Stimulated activated CD4-positive, alpha-beta T cell treated with anti-CD3 and anti-CD28 coated beads, Interleukin-4, amount 100 ng/mL, for 48 hours (primary cell): ENCODE data around the gene PI4KA.
"Not testable (repeated sequence)": the region's sequence is repeated elsewhere in the genome, so short reads cannot be mapped to it uniquely, and the experiment has no call there.

Experiments
- DNase-seq, 2 donors: peaks; one replicate each; pipeline ENCODE4 v3.0.0-alpha.2; 2020; ENCODE audit warnings: low read depth in 2 of 2

PI4KA gene

DNA sequence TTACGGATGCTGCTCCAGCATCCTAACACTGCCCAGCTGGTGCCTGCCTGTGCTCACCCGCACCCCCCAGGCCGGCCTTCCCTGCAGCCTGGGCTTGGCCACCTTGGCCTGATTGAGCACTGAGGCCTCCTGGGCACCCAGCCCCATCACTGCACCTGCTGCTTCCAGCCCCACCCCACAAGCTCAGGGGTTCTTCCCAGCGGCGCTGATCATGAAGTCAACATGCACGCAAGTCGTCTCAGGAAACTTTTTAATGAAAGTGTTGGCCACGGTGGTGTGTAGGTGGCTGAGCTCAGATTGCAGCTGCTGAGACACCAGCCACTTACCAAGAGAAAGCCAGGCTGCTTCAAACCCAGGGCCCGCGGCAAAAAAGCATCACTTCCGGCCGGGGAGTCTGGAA lies 163.4 kb downstream of the PI4KA start:
- DNase-seq, result not testable (repeated sequence)

GRCh38 chr22:20694256-20694655 lies 164.4 kb downstream of the PI4KA start:
- DNase-seq, result not testable (repeated sequence)

DNA sequence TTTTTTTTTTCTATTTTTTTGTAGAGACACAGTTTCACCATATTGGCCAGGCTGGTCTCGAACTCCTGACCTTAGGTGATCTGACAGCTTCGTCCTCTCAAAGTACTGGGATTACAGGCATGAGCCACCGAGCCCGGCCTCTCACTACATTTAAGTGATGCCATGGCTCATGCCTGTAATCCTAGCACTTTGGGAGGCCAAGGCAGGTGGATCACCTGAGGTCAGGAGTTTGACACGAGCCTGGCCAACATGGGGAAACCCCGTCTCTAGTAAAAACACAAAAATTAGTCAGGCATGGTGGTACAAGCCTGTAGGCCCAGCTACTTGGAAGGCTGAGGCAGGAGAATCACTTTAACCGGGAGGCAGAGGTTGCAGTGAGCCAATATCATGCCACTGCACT lies 165.7 kb downstream of the PI4KA start:
- not testable (repeated sequence) for DNase-seq

DNA sequence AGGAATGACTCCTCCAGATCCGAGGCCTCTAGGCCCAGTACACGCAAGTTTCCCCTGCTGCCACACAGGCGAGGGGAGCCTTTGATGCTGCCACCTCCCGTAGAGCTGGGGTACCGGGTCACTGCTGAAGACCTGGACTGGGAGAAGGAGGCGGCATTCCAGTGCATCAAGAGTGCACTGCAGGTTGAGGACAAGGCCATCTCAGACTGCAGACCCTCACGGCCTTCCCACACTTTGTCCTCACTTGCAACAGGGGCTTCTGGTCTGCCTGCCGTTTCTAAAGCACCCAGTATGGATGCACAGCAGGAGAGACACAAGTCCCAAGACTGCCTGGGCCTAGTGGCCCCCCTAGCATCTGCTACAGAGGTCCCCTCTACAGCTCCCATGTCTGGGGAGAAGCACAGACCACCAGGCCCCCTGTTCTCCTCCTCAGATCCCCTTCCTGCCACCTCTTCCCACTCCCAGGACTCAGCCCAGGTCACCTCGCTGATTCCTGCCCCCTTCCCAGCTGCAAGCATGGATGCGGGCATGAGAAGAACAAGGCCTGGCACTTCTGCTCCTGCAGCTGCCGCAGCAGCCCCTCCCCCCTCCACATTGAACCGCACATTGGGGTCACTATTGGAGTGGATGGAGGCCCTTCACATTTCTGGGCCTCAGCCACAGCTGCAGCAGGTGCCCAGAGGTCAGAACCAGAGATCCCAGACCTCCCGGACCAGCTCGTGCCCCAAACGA lies 167.9 kb downstream of the PI4KA start:
- not testable (repeated sequence) for DNase-seq

DNA sequence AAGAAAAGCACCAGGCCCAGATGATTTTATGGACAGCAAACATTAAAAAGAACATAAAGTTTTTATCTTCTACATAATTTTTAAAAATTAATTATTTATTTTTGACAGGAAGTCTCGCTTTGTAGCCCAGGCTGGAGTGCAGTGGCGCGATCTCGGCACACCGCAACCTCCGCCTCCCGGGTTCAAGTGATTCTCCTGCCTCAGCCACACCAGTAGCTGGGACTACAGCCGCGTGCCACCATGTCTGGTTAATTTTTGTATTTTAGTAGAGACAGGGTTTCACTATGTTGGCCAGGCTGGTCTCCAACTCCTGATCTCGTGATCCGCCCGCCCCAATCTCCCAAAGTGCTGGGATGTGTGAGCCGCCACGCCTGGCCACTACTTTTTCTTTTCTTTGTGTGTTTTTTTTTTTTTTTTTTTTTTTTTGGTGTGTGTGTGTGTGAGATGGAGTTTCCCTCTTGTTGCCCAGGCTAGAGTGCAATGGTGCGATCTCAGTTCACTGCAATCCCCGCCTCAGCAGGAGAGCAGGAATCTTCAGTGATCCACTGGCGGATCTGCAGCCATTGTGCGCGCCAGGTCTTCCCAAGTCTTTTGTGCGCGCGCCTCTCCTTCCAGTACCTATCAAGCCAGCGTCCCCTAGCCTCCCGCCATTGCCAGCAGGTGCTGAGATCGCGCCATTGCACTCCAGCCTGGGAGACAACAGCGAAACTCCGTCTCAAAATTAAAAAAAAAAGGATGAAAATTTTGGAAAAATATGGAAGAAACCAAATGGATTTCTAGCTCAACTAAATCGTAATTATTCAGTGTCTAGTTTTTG lies 171.0 kb downstream of the PI4KA start:
- not testable (repeated sequence) for DNase-seq

GRCh38 chr22:20685764-20686163 lies 172.8 kb downstream of the PI4KA start:
- not testable (repeated sequence) for DNase-seq

- not testable (repeated sequence) for DNase-seq
Observed at GRCh38 chr22:20678792-20679435, 179.7 kb downstream of the PI4KA start.

DNA sequence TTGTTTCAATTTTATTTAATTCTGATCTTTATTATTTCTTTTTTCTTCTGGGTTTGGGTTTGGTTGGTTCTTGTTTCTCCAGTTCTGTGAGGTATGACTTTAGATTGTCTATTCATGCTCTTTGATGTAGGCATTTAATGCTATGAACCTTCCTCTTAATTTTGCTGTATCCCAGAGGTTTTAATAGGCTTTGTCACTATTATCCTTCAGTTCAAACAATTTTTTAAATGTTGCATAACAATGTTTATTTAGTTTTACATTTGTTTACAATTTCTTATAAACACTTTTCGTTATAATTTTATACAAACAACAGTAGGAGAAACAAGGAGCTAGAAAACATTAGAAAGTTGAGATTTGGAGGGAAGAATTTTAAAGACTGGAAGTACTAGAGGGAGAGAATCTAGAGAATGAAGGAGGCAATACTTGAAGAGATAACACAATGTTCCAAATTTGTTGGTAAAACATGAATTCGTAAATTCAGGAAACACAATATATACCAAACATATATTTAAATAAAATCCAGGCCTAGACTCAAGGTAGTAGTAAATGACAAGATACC lies 180.8 kb downstream of the PI4KA start:
- DNase-seq, result no peak

DNA sequence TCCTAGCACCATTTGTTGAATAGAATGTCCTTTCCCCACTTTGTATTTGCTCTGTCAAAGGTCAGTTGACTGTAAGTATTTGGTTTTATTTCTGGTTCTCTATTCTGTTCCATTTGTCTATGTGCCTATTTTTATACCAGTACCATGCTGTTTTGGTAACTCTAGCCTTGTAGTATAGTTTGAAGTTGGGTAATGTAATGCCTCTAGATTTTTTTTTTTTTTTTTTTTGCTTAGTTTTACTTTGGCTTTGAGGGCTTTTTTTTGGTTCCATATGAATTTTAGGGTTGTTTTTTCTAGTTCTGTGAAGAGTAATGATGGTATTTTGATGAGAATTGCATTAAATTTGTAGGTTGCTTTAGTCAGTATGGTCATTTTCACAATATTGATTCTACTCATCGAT lies 183.0 kb downstream of the PI4KA start:
- not testable (repeated sequence) for DNase-seq

DNA sequence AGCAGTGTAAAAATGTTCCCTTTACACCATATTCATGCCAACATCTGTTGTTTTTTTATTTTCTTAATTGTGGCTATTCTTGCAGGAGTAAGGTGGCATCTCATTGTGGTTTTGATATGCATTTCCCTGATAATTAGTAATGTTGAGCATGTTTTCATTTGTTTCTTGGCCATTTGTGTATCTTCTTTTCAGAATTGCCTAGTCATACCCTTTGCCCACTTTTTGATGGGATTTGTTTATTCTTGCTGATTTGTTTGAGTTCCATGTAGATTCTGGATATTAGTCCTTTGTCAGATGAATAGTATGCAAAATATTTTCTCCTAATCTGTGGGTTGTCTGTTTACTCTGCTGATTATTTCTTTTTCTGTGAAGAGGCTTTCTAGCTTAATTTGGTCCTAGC lies 183.6 kb downstream of the PI4KA start:
- DNase-seq, result no peak

DNA sequence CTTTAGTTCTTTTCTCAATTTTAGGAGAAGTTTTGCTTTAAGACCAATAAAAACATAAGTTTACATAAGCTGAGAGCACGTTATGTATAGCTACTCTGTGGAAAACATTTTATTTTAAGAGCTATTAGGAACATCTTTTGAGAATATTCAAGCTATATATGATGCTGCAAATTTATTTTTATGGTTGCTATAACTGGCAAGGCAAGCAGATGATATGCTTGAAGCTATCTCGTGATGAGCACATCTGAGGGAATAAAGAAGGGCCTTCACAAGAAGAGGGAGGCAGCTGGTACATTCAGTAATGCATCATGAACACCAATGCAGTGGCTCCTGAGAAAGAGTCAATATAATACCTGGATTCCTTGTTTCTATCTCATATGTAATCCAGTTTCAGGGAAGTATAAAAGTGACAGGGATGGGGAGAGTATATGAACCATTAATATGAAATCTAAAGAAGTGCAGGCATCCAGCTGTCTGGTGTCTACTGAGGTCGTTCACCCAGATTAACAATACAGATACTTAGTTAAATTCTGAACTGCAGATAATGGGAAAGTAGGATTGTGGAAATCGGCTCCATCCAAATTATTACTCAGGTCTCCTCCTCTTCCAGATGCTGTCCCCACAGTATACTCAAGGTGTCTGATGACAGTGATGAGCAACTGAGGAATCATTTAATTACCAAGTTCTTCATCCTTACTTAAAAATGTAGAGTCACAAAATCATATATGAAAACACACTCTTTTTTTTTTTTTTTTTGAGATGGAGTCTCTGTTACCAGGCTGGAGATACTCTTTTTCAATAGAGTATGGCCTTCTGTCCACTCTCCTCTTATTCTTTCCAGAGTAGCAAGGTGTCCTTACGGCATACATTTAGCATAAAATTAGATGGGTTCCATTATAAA lies 185.1 kb downstream of the PI4KA start:
- DNase-seq, result no peak

DNA sequence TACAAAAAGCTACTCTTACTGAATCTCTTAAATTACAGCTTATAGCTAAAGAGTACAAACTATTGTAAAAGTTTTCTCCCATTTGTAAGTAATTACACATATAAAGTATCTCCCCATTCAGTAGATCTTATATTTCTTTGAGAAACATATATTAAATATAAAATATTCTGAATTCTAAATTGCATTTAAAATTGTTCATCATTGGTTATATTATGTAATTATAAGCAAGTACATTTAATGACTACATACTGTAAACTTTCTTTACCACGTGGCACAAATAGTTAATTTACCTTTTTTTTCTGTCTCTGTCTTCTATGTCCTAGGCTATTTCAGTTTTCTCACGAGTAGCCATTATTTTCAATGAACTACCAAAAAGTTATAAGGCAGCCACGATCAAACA lies 185.9 kb downstream of the PI4KA start:
- no peak for DNase-seq

DNA sequence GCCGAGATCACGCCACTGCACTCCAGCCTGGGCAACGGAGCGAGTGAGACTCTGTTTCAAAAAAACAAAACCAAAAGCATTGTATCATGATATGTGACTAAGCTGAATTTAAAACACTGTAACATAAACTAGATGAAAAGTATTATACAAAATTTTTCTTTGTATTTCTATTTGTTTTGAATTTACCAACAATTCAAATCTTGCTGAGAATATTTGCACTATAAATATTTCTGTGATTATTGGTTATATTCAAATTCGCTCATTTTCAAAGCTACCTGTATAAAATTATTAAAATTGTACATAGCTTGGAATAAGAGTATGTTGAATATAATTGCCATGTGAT lies 186.6 kb downstream of the PI4KA start:
- DNase-seq, result no peak

DNA sequence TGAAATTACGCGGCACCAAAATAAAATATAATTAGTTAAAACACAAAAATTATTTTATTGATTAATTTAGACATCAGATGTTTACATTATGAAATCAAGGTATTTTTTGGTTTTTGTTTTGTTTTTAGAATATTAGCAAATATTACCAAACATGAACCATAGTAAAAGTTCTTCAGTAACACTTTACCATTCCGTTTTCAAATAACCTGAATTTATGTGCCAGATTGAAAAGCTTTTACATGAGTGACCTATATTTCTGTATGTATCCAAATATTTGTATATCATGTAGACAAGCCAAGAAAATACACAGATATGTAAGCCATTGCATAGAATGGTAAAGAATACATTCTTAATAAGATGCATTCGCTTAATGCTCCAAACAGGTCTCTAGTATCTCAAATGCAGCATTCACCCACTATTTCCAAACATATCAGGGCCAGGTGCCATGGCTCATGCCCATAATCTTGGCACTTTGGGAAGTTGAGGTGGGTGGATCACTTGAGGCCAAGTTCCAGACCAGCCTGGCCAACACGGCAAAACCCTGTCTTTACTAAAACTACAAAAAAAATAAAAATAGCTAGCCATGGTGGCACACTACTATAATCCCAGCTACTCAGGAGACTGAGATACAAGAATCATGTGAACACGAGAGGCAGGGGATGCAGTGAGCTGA lies 187.1 kb downstream of the PI4KA start:
- DNase-seq, result no peak

DNA sequence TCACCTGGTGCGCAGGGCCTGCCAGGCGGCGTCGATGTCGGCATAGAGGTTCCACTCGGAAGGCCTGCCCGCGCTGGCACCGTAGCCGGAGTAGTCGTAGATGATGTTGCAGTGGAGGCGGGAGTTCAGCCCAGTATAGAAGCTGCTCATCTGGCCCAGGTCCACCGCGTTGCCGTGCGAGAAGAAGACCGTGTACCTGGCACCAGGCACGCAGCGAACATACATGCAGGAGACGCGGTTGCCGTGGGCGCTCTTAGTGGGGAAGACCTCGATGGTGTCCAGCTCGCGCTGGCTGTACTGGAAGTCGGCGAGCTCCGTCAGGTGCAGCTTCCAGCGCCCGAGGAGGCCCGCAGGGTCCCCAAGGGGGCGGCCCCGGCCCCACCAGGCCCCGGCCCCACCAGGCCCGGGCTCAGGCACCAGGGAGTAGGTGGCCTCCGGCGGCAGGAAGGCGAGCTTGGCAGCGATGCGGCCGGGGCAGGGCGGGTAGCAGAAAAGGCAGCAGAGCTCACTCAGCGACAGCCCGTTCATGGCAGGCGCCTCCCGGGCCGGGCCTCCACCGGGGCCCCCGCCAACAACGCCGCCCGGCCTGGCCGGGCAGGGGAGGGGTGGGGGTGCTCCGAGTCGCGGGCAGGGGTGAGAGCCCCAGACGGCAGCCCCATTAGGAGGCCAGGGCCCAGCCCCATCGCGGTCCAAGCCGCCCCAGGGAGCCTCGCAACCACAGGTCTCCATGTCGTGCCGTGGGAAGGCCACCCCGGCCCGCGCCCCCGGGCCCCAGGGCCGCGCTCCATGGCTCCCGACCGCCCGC lies 188.0 kb downstream of the PI4KA start:
- DNase-seq, result not testable (repeated sequence)

GRCh38 chr22:20669884-20670283 lies 188.7 kb downstream of the PI4KA start:
- not testable (repeated sequence) for DNase-seq

DNA sequence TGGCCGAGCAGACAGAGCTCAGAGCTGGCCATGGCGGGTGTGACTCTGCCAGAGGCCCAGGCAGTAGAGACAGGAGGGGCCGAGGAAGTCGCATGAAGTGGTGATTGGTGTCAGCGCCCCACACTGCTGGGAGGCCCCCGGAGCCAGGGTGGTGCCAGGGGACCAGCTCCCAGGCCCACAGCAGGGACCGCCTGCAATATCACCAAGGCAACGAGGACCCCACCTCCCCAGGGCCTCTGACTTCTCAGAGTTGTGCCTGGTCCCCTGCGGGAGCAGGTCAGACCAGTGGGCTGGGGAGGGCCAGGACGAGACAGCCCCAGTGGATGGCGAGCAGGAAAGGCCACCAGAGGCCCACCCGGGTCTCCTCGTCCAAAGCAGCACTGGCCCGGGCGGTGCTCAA lies 189.1 kb downstream of the PI4KA start:
- not testable (repeated sequence) for DNase-seq

DNA sequence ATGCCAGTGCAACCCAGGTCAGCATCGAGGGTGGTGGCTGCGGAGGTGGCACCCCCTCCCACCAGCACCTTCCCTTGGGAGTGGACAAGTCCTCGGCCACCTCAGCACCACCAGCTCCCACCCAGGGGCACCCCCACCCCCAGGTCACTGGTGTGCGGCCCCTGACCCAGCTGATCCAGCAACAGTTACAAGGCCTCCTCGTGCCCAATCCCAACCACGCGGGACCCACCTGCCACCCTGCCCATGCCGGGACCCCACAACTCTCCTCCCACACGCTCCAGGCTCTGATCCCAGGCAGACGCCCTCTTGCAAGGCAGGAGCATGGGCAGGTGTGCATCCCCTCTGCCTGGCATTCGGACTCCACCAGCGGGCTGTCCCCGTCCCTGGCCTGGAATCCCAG lies 189.8 kb downstream of the PI4KA start:
- DNase-seq, result not testable (repeated sequence)

- DNase-seq, result not testable (repeated sequence)
Observed at GRCh38 chr22:20668226-20668625, 190.4 kb downstream of the PI4KA start.

DNA sequence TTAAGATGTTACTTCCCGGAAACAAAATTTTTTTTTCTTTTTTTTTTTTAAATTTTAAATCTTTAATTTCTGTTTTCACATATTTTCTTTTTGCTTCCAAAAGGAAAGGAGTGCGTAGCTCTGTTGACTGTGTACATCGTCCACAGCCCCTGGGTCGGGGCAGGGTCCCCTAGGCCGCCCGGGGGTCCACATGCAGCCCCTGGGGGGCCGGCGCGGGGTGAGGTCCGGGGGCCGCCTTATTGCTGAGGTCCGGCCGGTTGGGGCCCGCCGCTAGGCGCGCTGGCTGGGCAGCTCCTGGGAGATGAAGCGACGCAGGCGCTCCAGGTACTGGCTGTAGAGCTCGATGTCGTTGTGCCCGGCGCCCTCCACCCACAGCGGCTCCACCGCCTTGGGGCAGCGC lies 191.1 kb downstream of the PI4KA start:
- DNase-seq, result not testable (repeated sequence)
